K562 (cell line): ENCODE measurements around the gene NAIF1. TPM values are rescaled to one million over a fixed set of nuclear protein-coding genes. Genes with fewer than 3 reads are reported as not detected.

Source experiments
- HMGN3 ChIP-seq: IDR thresholded peaks from 2 replicates; pipeline ENCODE4 v1.6.1; 2011; ENCODE audit warnings: borderline replicate concordance, low read depth, mild to moderate bottlenecking, mixed read lengths, low read length; ENCODE audit not compliant: insufficient read length; ENCODE audit errors: extremely low read depth
- MAFK ChIP-seq: IDR thresholded peaks from 2 replicates; pipeline ENCODE4 v1.6.1; 2011; ENCODE audit warnings: low read length, improper control_type of control experiment
- NR4A1 ChIP-seq, 2 experiments: fragments of 250-450 bp in 1 of 2; fragments of 450-650 bp in 1 of 2; sonication (Bioruptor Pico) in 1 of 2; IDR thresholded peaks; 2 replicates each; pipeline versions ENCODE4 v1.4.0 to v1.6.1; 2016 to 2020; ENCODE audit warnings: mild to moderate bottlenecking in 2 of 2, missing compliant biosample characterization in 1 of 2, missing genetic modification characterization in 1 of 2, moderate library complexity in 1 of 2
- SP1 ChIP-seq: sonication (generic); formaldehyde crosslinking; IDR thresholded peaks from 2 replicates; pipeline ENCODE4 v1.8.1; 2022; ENCODE audit warnings: mild to moderate bottlenecking, missing genetic modification reagents
- ZBTB33 ChIP-seq: sonication (generic); formaldehyde crosslinking; IDR thresholded peaks from 2 replicates; pipeline ENCODE4 v1.8.1; 2023; ENCODE audit warnings: mild to moderate bottlenecking, missing genetic modification reagents
- ZHX1 ChIP-seq: fragments of 150-350 bp; conservative IDR thresholded peaks from 2 replicates; pipeline ENCODE4 v1.6.1; 2014; ENCODE audit warnings: low read length
- ZNF12 ChIP-seq: sonication (generic); formaldehyde crosslinking; IDR thresholded peaks from 2 replicates; pipeline ENCODE4 v1.4.0; 2020; ENCODE audit warnings: mild to moderate bottlenecking, missing genetic modification reagents
- ZNF740 ChIP-seq, 3 experiments: fragments of 200-800 bp in 1 of 3; sonication (Bioruptor generic) in 1 of 3; sonication (generic) in 1 of 3; formaldehyde crosslinking in 1 of 3; IDR thresholded peaks; 2 replicates each; pipeline versions ENCODE4 v1.6.1 to v1.8.0; 2016 to 2022; ENCODE audit warnings: mild to moderate bottlenecking in 2 of 3, missing compliant biosample characterization in 2 of 3, missing genetic modification characterization in 2 of 3, missing genetic modification reagents in 1 of 3
- ZSCAN32 ChIP-seq: fragments of 450-650 bp; formaldehyde crosslinking; IDR thresholded peaks from 2 replicates; pipeline ENCODE4 v1.4.0; 2020; ENCODE audit warnings: mild to moderate bottlenecking, moderate library complexity
- polyA plus RNA-seq, 8 experiments: library from polyadenylated mRNA; depleted of rRNA in 4 of 8; stranded (reverse) in 5 of 8; unstranded in 3 of 8; fragments of >200 nt; fragmentation: Nextera tagmentation in 2 of 8; fragmentation: Illumina TruSeq in 1 of 8; extraction: Ambion mirVana in 2 of 8; extraction: Trizol in 1 of 8; gene quantifications; 2 replicates each; pipeline versions ENCODE4 v1.2.1 to v1.2.3, GENCODE V29; 2011 to 2014; ENCODE audit warnings: inconsistent platforms in 1 of 8, missing spikeins in 1 of 8
- total RNA-seq, 7 experiments: library from RNA; depleted of rRNA in 6 of 7; stranded (reverse); fragments of >200 nt in 6 of 7; fragmentation: Illumina TruSeq in 2 of 7; extraction: Trizol in 2 of 7; gene quantifications; 2 replicates each; pipeline versions ENCODE4 v1.2.1 to v1.2.3, GENCODE V29; 2011 to 2021; ENCODE audit warnings: low replicate concordance in 1 of 7

NAIF1 gene
- total and polyA plus RNA-seq, 9 of the 15 experiments (the other 6 are each of a cell fraction or from before 2014, with no cell fraction given), result 4.8 to 26.6 (median 17.2) TPM

GRCh38 chr9:128106940-128107467 lies 39.9 kb upstream of the NAIF1 start (continued):
- no peak for TF ChIP-seq NR4A1 (CRISPR knock-in tag; IDR thresholded peaks at IDR 0.05)
- no peak for TF ChIP-seq NR4A1 (tag; IDR thresholded peaks at IDR 0.05)
- TF ChIP-seq ZNF740 (CRISPR knock-in tag; IDR thresholded peaks at IDR 0.05), result no peak
- no peak for TF ChIP-seq ZNF740 (tag; IDR thresholded peaks at IDR 0.05)
- TF ChIP-seq MAFK, result no peak
- no peak for TF ChIP-seq SP1 (CRISPR knock-in tag)
- TF ChIP-seq ZNF12 (CRISPR knock-in tag), result no peak
- no peak for TF ChIP-seq ZBTB33 (CRISPR knock-in tag)
- peak; percentile 9 for TF ChIP-seq HMGN3
- no peak for TF ChIP-seq ZHX1
- no peak for TF ChIP-seq ZSCAN32 (CRISPR knock-in tag)
